HG03064 (cell line): ENCODE data around the gene MAP3K4.

Experiments used
- ATAC-seq: cut with Tn5 transposase; IDR thresholded peaks from one replicate; pipeline ENCODE4 v1.9.1; 2021; ENCODE audit warnings: low read depth; ENCODE audit not compliant: unreplicated experiment

Gene MAP3K4

DNA sequence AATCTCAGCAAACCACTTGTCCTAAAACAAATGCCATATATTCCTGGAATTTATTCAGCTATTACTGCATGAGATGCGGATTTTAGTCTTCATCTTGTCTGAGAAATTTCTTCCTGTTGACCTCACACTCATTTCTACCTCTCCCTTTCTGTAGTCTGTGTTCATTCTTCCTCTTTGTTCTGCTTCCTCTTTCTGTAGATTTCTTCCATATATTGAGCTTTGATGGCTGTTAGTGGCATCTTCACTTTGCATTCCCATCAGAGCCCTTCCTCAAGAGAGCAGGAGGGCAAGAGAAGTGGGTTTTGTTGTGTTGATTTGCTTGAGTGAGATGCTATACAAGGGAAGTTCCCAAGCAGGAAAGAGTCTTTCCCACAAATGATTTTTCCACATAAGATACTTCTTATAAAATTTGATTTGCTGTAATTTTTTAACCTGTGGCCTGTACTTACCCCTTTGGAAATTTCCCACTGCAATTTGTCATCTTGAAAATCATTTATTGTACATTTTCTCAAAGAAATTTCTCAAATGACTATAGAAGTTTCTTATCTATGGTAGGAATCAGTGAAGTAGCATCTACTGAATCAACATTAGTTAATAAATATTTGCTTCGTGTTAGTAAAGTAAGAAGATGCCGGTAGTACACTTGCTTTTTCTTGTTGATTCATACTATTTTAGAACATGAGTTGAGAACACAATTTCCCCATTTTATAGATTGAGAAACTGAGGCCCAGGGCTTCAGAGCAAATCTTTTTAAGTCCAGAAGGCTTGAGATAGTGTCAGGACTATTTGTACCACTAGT lies 43.8 kb downstream of the MAP3K4 start:
- no peak for ATAC-seq

DNA sequence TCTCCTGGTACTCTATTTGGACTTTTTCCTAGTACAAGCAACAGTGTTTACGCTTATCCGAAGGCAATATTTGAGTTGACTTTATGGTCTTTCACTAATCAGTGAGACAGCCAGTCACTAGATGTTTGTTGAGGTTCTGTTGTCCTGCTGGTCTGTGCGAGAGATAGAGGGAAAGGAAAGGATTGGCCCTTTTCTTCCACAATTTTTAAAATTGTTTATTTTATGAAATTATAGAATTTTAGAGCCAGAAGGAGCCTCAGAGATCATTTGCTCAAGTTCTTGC lies 44.4 kb downstream of the MAP3K4 start:
- no peak for ATAC-seq

DNA sequence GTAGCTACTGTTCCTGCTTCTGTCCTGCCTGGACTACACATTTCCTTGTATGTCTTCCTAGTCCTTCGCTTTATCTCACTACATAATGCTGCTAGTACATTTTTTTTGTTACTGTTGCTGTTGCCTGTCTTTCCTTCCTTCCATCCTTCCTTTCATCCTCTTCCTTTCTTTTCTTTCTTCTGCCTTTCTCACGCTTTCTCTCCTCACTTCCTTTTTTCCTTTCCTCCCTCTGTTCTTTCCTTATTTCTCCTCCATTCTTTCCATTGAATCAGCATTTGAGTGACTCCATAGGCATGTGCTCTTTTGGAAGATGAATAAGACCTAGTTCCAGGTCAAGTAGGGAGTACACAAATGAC lies 46.3 kb downstream of the MAP3K4 start:
- ATAC-seq, result no peak

DNA sequence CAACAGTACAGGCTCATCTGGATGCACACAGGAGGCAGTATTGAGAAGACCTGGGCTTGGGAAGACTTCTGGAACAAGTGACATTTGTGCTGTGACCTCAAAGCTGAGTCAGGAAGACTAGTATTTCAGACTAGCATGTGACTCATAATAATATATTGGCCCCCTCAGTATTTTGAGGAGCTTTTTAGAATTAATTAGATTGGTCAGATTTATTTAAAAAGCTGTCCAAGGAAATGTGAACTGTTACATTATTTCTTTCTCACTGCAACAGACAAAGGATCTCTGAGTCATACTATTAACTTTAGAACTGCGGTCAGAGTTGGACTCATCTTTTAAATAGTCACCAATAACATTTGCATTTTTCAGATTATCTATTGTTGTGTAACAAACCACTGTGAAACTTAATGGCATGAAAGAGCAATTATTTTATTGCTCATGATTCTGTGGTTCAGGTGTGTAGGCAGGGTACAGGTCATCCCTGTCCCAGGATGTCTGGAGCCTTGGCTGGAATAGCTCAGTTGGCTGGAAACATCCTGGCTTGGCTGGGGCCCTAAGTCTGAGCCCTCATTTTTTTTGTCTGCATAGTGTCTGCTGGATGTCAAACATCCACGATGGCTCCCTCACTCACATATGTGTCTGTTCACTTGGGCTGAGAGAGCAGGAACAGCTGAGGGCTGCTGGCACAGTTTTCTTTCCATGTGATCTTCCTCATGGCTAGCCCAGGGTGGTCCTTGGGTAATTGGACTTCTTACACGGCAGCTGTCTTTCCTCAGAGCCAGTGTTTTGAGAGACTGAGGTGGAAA lies 46.9 kb downstream of the MAP3K4 start:
- peak; percentile 95 for ATAC-seq

DNA sequence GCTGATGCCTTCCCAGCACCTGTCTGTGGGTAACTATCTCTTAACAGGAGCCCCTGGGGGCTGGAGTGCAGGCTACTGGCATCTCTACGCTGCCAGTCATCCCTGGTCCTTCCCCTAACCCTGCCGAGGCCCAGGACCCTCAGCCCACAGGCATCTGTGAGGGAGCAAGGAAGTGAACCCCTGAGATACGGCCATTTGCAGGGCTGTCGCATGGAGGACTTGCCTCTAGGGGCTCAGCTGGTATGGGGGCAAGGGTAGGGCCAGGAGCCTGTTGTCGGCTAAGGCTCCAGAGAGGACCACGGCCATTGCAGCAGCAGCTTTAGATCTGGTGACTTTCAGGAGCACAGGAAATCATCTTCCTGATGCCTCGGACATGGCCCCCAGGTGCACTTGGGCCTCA lies 49.7 kb downstream of the MAP3K4 start:
- ATAC-seq, result no peak

DNA sequence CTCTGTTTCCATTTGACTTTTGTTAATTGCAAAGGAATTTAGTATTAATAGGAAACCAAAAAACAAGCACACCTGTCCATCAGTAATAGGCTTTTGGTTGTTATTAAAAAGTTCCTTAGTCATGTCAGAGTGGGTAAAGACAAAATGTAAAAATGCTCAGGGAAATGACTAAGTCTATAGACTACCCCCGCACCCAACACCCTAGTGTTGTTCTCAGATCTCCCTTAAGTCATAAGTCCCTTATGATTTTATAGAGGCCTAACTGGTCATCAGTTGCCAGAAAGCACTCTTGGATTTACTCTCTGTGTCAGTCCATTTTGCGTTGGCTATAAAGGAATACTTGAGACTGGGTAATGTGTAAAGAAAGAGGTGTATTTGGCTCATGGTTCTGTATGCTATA lies 52.8 kb downstream of the MAP3K4 start:
- ATAC-seq, result no peak

DNA sequence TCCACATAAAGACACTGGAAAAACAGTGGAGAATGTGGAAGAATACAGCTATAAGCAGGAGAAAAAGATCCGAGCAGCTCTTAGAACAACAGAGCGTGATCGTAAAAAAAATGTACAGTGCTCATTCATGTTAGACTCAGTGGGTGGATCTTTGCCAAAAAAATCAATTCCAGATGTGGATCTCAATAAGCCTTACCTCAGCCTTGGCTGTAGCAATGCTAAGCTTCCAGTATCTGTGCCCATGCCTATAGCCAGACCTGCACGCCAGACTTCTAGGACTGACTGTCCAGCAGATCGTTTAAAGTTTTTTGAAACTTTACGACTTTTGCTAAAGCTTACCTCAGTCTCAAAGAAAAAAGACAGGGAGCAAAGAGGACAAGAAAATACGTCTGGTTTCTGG lies 57.1 kb downstream of the MAP3K4 start:
- no peak for ATAC-seq

DNA sequence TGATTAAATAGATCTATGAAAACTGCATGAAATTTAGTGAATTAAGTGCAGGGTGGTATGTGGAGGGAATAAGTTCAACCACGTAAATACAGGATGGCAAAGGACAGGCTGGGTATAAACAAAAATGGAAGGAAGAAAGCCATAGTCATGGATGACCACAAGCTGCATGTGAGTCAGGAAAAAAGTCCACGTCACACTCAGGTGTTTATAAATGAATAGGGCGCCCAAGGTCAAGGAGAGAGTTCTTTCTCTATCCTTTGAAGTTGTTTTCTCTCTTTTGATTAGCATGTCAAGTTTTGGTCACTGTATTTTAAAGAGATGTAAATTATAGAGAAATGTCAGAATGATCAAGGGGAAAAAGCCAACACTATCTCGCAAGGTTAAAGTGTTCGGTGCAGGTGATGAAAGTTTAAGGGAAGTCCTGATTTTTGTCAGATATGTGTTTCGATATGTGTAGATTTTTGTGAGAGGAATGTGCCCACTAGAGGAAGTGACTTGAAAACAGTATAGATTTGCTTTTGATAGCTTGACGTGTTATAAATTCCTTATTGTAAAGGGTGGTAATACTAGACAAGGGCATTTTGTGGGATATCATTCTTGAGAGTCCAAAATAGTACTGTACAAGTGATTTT lies 58.7 kb downstream of the MAP3K4 start:
- no peak for ATAC-seq

DNA sequence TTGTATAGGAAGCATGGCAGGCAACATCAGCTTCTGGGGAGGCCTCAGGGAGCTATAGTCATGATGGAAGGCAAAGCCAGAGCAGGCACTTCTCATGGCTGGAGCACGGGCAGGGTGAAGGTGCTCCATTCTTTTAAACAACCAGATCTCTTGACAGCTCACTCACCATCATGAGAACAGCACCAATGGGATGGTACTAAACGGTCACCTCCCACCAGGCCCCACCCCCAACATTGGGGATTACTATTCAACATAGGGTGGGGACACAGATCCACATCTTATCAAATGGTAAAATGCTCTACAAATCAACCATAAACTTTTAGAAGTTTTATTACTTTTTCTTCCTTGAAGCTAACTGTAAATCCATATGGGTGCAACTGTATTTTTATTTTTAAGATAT lies 61.5 kb downstream of the MAP3K4 start:
- ATAC-seq, result no peak

DNA sequence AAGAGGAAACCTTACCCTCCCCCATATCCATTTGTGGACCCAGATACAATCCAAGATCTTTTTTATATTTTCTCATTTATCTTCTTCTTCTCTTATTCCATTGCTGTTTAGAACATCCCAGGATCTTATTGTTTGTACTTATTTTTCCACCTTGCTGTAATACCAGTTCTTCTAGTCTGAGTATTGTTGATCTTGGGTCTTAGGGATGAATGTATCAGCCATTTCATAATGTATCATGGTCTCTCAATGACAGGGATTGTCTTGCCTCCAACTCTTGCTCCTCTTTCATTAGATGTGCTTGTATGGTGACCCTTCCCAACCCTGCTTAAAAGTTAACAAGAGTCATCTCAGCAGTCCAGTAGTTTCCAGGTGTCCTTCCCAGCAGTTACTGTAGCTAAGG lies 63.3 kb downstream of the MAP3K4 start:
- ATAC-seq, result no peak

DNA sequence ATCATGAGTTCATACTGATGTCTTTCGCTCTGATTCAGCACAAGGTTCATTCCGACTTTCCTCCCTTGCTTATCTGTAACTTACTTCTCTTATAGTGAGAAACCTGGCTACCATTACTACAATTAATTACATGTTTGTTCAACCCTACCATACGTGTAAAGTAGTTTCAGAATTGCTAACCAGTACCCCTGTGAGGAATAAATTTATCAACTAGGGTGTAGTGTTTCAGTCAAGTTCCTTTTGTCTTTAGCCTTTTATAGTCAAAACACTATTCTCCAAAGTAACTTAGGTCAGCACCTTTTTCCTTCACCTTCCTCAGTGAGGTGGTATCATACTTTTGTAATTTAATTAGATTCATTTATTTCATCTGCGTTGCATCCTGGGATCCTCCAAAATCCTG lies 64.9 kb downstream of the MAP3K4 start:
- ATAC-seq, result no peak

DNA sequence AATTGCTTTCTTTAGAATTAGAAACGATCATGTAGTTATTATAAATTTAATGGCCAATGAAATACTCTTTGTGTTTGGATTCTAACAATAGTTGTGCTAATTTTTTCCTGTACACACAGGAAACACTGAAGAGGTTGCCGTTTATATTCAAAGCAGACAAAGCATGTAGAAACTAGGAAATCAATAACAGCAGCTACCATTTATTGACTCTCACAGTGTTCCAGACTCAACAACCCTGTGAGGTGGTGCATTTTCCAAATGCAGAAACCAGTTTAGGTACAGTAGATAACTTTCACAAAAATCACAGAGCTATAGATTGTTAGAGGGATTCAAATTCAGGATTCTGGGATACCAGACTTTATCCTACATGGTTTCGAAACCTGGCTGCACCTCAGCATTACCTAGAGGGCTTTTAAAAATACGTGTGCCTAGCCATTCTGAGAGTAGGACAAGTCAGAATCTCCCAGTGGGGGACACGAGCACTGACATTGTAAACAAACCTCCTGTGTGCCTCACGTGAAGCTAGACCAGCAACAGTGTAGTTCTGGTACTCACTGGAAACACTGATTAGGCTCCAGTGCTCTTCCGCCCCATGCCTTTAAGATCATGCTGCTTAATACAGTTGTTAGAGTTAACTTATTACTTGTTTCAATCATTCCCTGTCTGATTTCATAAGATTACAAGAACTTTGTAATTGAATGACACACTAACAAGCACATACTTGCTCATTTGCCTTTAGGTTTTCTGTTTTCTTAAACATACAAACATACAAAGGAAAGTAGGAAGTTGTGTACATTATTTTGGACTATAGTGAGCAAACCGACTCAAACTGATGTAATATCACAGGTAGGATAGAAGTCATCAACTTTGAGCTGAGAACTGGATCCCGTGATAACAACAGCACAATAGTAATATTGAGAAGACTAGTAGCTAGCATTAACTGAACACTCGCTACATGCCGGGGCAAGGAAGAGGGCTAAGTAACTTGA lies 65.8 kb downstream of the MAP3K4 start:
- no peak for ATAC-seq

DNA sequence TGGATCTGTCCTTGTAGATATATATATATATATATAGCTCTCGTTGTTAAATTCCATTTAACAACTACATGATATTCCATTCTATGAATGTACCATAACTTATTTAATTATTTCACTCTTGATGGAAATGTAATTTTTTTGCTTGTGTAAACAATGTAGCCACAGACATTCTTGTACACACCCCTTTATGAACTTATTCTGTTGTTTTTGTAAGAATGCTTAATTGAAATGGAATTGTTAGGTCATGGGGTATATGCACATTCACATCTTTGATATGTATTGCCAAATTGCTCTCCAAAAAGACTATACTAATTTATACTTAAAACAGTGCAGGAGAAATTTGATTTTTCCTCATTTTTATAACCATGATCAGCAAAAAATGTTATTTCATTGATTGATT lies 67.2 kb downstream of the MAP3K4 start:
- no peak for ATAC-seq

DNA sequence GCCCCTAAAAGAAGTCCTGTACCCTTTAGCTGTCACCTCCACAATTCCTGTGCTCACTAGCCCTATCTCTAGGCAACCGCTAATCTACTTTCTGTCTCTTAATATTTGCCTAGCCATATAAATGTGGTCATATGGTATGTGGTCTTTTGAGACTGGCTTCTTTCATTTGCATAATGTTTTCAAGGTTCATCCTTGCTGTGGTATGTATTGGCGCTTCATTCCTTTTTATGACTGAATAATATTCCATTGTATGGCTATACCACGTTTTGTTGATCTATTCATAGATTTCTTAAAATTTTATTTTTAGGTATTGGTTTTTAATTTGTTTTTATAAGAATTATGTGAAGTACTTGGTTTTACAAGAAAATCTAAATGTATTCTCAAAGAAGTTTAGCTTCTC lies 70.0 kb downstream of the MAP3K4 start:
- ATAC-seq, result no peak

DNA sequence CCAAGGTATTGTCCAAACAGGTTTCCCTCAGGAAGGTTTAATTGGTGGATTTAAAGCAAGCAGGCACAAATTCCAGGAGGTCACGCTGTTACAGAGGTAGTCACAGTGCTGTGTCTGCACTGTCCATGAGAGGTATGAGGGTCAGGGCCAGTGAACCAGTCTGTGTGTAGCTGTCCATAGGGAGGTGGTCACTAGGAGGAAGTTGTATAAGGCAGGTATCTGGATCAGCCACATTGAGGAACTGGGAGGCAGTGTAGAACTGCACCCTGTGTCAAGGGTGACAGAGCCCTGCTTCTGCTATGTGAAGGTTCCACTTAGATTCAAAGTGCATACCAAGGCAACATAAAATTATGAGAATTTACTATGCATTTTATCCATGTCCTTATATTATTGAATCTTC lies 73.3 kb downstream of the MAP3K4 start:
- no peak for ATAC-seq

DNA sequence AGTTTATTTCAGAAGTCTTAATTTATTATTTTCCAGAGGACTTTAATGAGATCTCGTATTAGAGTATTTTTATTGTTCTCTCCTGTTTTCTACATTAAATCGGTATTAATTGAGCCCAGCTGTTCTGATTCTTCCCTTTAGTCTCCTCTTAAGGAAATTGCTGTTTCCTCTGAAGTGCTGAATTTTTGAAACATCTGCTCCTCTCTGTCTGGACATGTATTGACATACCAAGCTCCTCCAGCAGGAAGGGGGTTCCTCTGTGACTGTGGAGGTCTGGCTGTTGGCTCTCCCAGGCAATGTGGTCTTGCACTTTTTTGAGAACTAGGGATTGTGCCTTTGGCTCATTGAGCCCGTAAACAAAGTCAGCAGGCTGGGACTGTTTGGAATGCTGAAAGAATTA lies 74.9 kb downstream of the MAP3K4 start:
- ATAC-seq, result no peak

DNA sequence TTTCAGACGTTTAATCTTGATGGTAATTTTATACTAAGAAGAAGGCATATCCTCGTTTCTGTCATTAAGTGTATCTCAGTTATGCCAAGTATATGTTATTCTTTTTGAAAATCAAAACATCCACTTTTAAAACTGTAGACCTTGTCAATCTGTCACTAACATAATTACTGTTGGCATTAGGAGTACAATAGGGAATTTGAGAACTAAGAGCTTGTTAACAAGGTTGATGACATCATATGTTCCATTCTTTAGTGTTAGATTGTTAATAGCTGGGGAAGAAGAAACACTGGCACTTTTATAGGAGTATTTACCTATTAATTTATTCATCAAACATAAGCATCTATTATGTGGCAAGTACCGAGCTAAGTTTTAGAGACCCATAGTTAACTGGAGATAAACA lies 76.2 kb downstream of the MAP3K4 start:
- no peak for ATAC-seq

DNA sequence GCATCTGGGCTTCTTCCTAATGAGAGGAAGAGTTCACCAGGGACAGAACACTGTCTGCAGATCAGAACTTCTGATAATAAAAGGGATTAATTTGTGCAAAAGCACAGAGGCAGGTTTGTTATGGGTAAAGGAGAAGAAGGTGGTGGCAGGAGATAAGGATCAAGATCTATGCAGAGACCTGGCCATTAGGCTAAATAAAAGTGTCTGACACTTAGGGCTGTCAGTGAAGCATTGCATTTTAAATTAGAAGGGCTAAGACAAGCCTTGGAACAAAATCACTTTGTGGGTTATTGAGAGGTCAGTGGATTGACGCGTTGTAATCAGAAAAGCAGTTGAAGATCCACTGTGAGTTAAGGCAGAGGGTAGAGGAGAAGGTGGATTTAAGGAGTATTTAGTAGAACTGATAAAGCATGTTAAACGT lies 76.8 kb downstream of the MAP3K4 start:
- ATAC-seq, result no peak

DNA sequence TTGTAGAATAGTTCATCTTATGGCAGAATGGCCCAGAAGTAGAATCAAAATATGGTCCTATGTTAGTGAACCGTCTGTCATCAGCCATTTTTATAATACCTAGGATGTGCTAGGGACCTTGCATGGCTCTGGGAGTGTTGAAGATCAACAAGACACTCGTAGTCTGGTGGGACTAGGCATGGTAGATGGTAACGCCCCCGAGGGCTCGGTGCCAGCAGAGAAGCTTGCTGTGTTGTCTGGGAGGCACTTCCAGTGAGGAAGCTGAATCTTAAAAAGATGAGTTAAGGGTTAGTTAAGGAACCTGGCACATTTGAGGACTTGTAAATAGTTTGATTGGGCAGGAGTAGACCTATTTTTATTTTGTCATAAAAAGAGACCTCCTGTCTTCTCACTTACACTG lies 82.4 kb downstream of the MAP3K4 start:
- ATAC-seq, result no peak

DNA sequence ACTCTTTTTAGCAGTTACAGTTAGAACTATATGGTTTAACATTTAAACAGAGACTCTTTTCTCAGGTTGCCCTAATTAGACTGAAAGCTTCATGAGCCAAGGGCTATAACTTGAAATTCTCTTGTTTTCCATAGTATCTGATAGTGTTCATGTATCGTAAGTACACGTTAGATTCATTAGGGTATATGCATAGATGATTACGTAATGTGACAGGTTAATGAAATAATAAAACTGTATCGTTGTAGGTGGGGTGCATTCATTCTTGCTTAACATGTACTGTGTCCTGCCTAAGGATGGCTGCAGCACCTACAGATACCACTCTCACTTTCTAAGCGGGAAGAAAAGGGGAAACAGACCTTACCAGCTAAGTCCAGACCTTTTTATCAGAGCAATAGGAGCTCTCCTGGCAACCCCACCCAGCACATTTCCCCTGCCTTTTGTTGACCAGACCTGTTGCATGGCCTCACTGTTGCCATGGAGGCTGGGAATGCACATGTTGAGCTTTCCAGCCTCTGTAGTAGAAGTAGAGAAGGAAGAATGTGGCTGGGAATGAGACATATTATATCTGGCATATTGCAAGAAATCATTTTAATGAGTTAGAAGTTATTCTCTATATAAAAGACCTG lies 83.0 kb downstream of the MAP3K4 start:
- ATAC-seq, result no peak
